SU-DHL-6 (cell line): ENCODE results near the gene EPHA4.

Source experiments
- H2AFZ ChIP-seq: fragments of 200-600 bp; sonication (generic); 2 replicates; pipeline ENCODE4 v1.6.1; 2014; ENCODE audit warnings: low read depth, mild to moderate bottlenecking, moderate library complexity, mixed read lengths, antibody characterized with exemption, low read length; ENCODE audit not compliant: severe bottlenecking
- H3F3A ChIP-seq: fragments of 200-600 bp; shearing (Covaris generic); 2 replicates; pipeline ENCODE4 v1.6.0; 2016; ENCODE audit warnings: antibody characterized with exemption, mild to moderate bottlenecking; ENCODE audit not compliant: insufficient read depth
- H3K27ac ChIP-seq: fragments of 200-600 bp; sonication (generic); 2 replicates; pipeline ENCODE4 v1.5.1; 2016; ENCODE audit warnings: low read depth, mild to moderate bottlenecking, low read length, moderate library complexity, mixed read lengths
- H3K27me3 ChIP-seq: fragments of 200-600 bp; sonication (generic), shearing (Covaris generic); 2 replicates; pipeline ENCODE4 v1.6.0; 2014; ENCODE audit warnings: mild to moderate bottlenecking, low read length
- H3K36me3 ChIP-seq: fragments of 200-600 bp; sonication (generic); 2 replicates; pipeline ENCODE4 v1.6.1; 2014; ENCODE audit warnings: mild to moderate bottlenecking, low read length, mixed read lengths
- H3K4me2 ChIP-seq: fragments of 300-600, 200-600 bp; shearing (Covaris generic), sonication (generic); 2 replicates; pipeline ENCODE4 v1.6.0; 2014; ENCODE audit warnings: low read length, low read depth, mild to moderate bottlenecking; ENCODE audit not compliant: poor library complexity, severe bottlenecking
- H3K4me3 ChIP-seq: fragments of 200-600 bp; sonication (generic); 2 replicates; pipeline ENCODE4 v1.5.1; 2014; ENCODE audit warnings: antibody characterized with exemption, low read length, mild to moderate bottlenecking, mixed read lengths; ENCODE audit not compliant: insufficient read depth, poor library complexity, severe bottlenecking
- H3K79me2 ChIP-seq: fragments of 200-600 bp; sonication (generic); 2 replicates; pipeline ENCODE4 v1.6.1; 2014; ENCODE audit warnings: mild to moderate bottlenecking, low read length, moderate library complexity; ENCODE audit not compliant: insufficient read depth
- H3K9ac ChIP-seq: fragments of 200-600 bp; sonication (generic); 2 replicates; pipeline ENCODE4 v1.7.0; 2014; ENCODE audit warnings: mild to moderate bottlenecking, low read length
- H3K9me2 ChIP-seq: fragments of 200-600 bp; sonication (generic); replicated peaks from 2 replicates; pipeline ENCODE4 v1.6.1; 2014; ENCODE audit warnings: low read length; ENCODE audit not compliant: insufficient read depth
- H3K9me3 ChIP-seq: fragments of 200-600 bp; sonication (generic); 2 replicates; pipeline ENCODE4 v1.6.1; 2014; ENCODE audit warnings: low read length, mixed read lengths; ENCODE audit not compliant: insufficient read depth
- H4K20me1 ChIP-seq: fragments of 200-600 bp; sonication (generic); 2 replicates; pipeline ENCODE4 v1.6.1; 2014; ENCODE audit warnings: low read depth, mild to moderate bottlenecking, antibody characterized with exemption, low read length, moderate library complexity, mixed read lengths
- CTCF ChIP-seq: fragments of 200-600 bp; sonication (generic); IDR thresholded peaks from one replicate; pipeline ENCODE4 v1.5.1; 2017; ENCODE audit warnings: antibody characterized with exemption, mild to moderate bottlenecking, low read length, moderate library complexity; ENCODE audit not compliant: insufficient read depth, poor library complexity, severe bottlenecking
- EZH2phosphoT487 ChIP-seq: fragments of 200-600 bp; sonication (generic), shearing (Covaris generic); conservative IDR thresholded peaks from 2 replicates; pipeline ENCODE4 v1.6.1; 2018; ENCODE audit warnings: mild to moderate bottlenecking, antibody characterized with exemption, low read length, moderate library complexity, mixed read lengths

Gene EPHA4

GRCh38 chr2:221561770-221562169, 10.3 kb downstream of the EPHA4 start:
- no peaks in the 10 kb centered on the region for H3K9me3 ChIP-seq

GRCh38 chr2:221559991-221560390, 12.1 kb downstream of the EPHA4 start:
- no peak overlapping the region for H3K4me3 ChIP-seq
- H2AFZ ChIP-seq = no peak overlapping the region
- H3K9me2 ChIP-seq = no peaks in the 10 kb centered on the region
- no peaks in the 10 kb centered on the region for H3K36me3 ChIP-seq
- H4K20me1 ChIP-seq = no peaks in the 10 kb centered on the region
- H3K27ac ChIP-seq = no peak overlapping the region
- H3K27me3 ChIP-seq = no peaks in the 10 kb centered on the region
- no peak overlapping the region for H3K4me2 ChIP-seq
- TF ChIP-seq CTCF (no peak), EZH2phosphoT487 (no peak)
- H3K79me2 ChIP-seq = no peaks in the 10 kb centered on the region
- H3K9ac ChIP-seq = no peak overlapping the region
- no peaks in the 10 kb centered on the region for H3K9me3 ChIP-seq
- H3F3A ChIP-seq = no peaks in the 10 kb centered on the region

More at GRCh38 chr2:221561770-221562169, 10.3 kb downstream of the EPHA4 start:
- H3K36me3 ChIP-seq = no peaks in the 10 kb centered on the region
- H3K4me2 ChIP-seq = no peak overlapping the region
- H3F3A ChIP-seq = no peaks in the 10 kb centered on the region
- no peak overlapping the region for H3K4me3 ChIP-seq
- H4K20me1 ChIP-seq = no peaks in the 10 kb centered on the region
- no peak overlapping the region for H3K27ac ChIP-seq
- TF ChIP-seq CTCF (no peak), EZH2phosphoT487 (no peak)
- H3K9me2 ChIP-seq = no peaks in the 10 kb centered on the region
- H3K27me3 ChIP-seq = no peaks in the 10 kb centered on the region
- H2AFZ ChIP-seq = no peak overlapping the region
- no peak overlapping the region for H3K9ac ChIP-seq
- H3K79me2 ChIP-seq = no peaks in the 10 kb centered on the region

- H3F3A ChIP-seq = no peaks in the 10 kb centered on the region
- H3K4me3 ChIP-seq = no peak overlapping the region
- no peak overlapping the region for H3K9ac ChIP-seq
- H3K79me2 ChIP-seq = no peaks in the 10 kb centered on the region
- TF ChIP-seq CTCF (no peak), EZH2phosphoT487 (no peak)
- no peak overlapping the region for H3K27ac ChIP-seq
- H3K36me3 ChIP-seq = no peaks in the 10 kb centered on the region
- H4K20me1 ChIP-seq = no peaks in the 10 kb centered on the region
- H3K9me3 ChIP-seq = no peaks in the 10 kb centered on the region
- no peaks in the 10 kb centered on the region for H3K27me3 ChIP-seq
- H3K9me2 ChIP-seq = no peaks in the 10 kb centered on the region
- no peak overlapping the region for H2AFZ ChIP-seq
- no peak overlapping the region for H3K4me2 ChIP-seq
Measured at GRCh38 chr2:221558107-221558506, 14.0 kb downstream of the EPHA4 start.

GRCh38 chr2:221555494-221555846, 16.6 kb downstream of the EPHA4 start:
- H2AFZ ChIP-seq = no peak overlapping the region
- no peak overlapping the region for H3K4me3 ChIP-seq
- no peaks in the 10 kb centered on the region for H3K79me2 ChIP-seq
- H3K9me2 ChIP-seq = no peaks in the 10 kb centered on the region
- no peak for TF ChIP-seq EZH2phosphoT487
- TF ChIP-seq CTCF = no peak
- no peaks in the 10 kb centered on the region for H3K9me3 ChIP-seq
- no peaks in the 10 kb centered on the region for H3K36me3 ChIP-seq
- no peak overlapping the region for H3K27ac ChIP-seq
- H3F3A ChIP-seq = no peaks in the 10 kb centered on the region
- H3K9ac ChIP-seq = no peak overlapping the region
- no peak overlapping the region for H3K4me2 ChIP-seq
- no peaks in the 10 kb centered on the region for H3K27me3 ChIP-seq
- H4K20me1 ChIP-seq = no peaks in the 10 kb centered on the region
